Measurements from ENCODE around the gene RBM10.

The RBM10 gene

GRCh38 chrX:47226531-47227333 is 81.7 kb downstream of the RBM10 start:
- Histone ChIP-seq H3K4me1 (ENCODE audit: control insufficient read depth in 1 of 2, insufficient read depth in 2 of 2, low read length in 2 of 2) (no peaks in the 10 kb centered on the region), H3K27me3 (ENCODE audit: control insufficient read depth in 1 of 2, insufficient read depth in 2 of 2, low read length in 2 of 2) (no peaks in the 10 kb centered on the region), H3K9me3 (ENCODE audit: control insufficient read depth in 1 of 2, low read length in 2 of 2) (no peaks in the 10 kb centered on the region), H3K27ac (ENCODE audit: low read depth, low read length) (no peak overlapping the region), H3K36me3 (ENCODE audit: control insufficient read depth in 1 of 2, insufficient read depth in 2 of 2, low read length in 2 of 2) (peaks cover 20 to 63% of the 10 kb centered on the region in 2 donors), H3K9ac (ENCODE audit: low read depth in 1 of 2, low read length in 2 of 2) (no peak overlapping the region), H3K4me3 (ENCODE audit: low read depth in 1 of 2, low read length in 2 of 2) (no peak overlapping the region)

- H3K36me3 ChIP-seq (ENCODE audit: control insufficient read depth in 1 of 2, insufficient read depth in 2 of 2, low read length in 2 of 2), result peaks cover 20 to 63% of the 10 kb centered on the region in 2 donors
Observed at GRCh38 chrX:47227334-47227583, 82.2 kb downstream of the RBM10 start.

GRCh38 chrX:47228550-47229270 is 83.7 kb downstream of the RBM10 start:
- Histone ChIP-seq H3K4me3 (ENCODE audit: low read depth in 1 of 2, low read length in 2 of 2) (no peak overlapping the region), H3K27ac (ENCODE audit: low read depth, low read length) (no peak overlapping the region), H3K9me3 (ENCODE audit: control insufficient read depth in 1 of 2, low read length in 2 of 2) (no peaks in the 10 kb centered on the region), H3K36me3 (ENCODE audit: control insufficient read depth in 1 of 2, insufficient read depth in 2 of 2, low read length in 2 of 2) (peaks cover 14 to 53% of the 10 kb centered on the region in 2 donors), H3K27me3 (ENCODE audit: control insufficient read depth in 1 of 2, insufficient read depth in 2 of 2, low read length in 2 of 2) (no peaks in the 10 kb centered on the region), H3K4me1 (ENCODE audit: control insufficient read depth in 1 of 2, insufficient read depth in 2 of 2, low read length in 2 of 2) (peaks cover 0 to 5% of the 10 kb centered on the region in 2 donors), H3K9ac (ENCODE audit: low read depth in 1 of 2, low read length in 2 of 2) (no peak overlapping the region)

More at GRCh38 chrX:47227334-47227583, 82.2 kb downstream of the RBM10 start:
- no peaks in the 10 kb centered on the region for H3K9me3 ChIP-seq (ENCODE audit: control insufficient read depth in 1 of 2, low read length in 2 of 2)
- H3K27me3 ChIP-seq (ENCODE audit: control insufficient read depth in 1 of 2, insufficient read depth in 2 of 2, low read length in 2 of 2), result no peaks in the 10 kb centered on the region
- H3K9ac ChIP-seq (ENCODE audit: low read depth in 1 of 2, low read length in 2 of 2), result no peak overlapping the region
- no peak overlapping the region for H3K27ac ChIP-seq (ENCODE audit: low read depth, low read length)
- peaks cover 0 to under 1% of the 10 kb centered on the region in 2 donors for H3K4me1 ChIP-seq (ENCODE audit: control insufficient read depth in 1 of 2, insufficient read depth in 2 of 2, low read length in 2 of 2)
- no peak overlapping the region for H3K4me3 ChIP-seq (ENCODE audit: low read depth in 1 of 2, low read length in 2 of 2)

GRCh38 chrX:47229427-47229826 is 84.4 kb downstream of the RBM10 start:
- Histone ChIP-seq H3K27ac (ENCODE audit: low read depth, low read length) (no peak overlapping the region), H3K4me3 (ENCODE audit: low read depth in 1 of 2, low read length in 2 of 2) (no peak overlapping the region), H3K9ac (ENCODE audit: low read depth in 1 of 2, low read length in 2 of 2) (no peak overlapping the region), H3K27me3 (ENCODE audit: control insufficient read depth in 1 of 2, insufficient read depth in 2 of 2, low read length in 2 of 2) (no peaks in the 10 kb centered on the region), H3K36me3 (ENCODE audit: control insufficient read depth in 1 of 2, insufficient read depth in 2 of 2, low read length in 2 of 2) (peaks cover 14 to 46% of the 10 kb centered on the region in 2 donors), H3K9me3 (ENCODE audit: control insufficient read depth in 1 of 2, low read length in 2 of 2) (no peaks in the 10 kb centered on the region), H3K4me1 (ENCODE audit: control insufficient read depth in 1 of 2, insufficient read depth in 2 of 2, low read length in 2 of 2) (peaks cover 0 to 5% of the 10 kb centered on the region in 2 donors)

- no peaks in the 10 kb centered on the region for H3K9me3 ChIP-seq (ENCODE audit: control insufficient read depth in 1 of 2, low read length in 2 of 2)
- H3K9ac ChIP-seq (ENCODE audit: low read depth in 1 of 2, low read length in 2 of 2), result no peak overlapping the region
- no peak overlapping the region for H3K27ac ChIP-seq (ENCODE audit: low read depth, low read length)
- no peak overlapping the region for H3K4me3 ChIP-seq (ENCODE audit: low read depth in 1 of 2, low read length in 2 of 2)
- H3K4me1 ChIP-seq (ENCODE audit: control insufficient read depth in 1 of 2, insufficient read depth in 2 of 2, low read length in 2 of 2), result peaks cover 0 to 5% of the 10 kb centered on the region in 2 donors
- H3K36me3 ChIP-seq (ENCODE audit: control insufficient read depth in 1 of 2, insufficient read depth in 2 of 2, low read length in 2 of 2), result peaks cover 7 to 37% of the 10 kb centered on the region in 2 donors
- H3K27me3 ChIP-seq (ENCODE audit: control insufficient read depth in 1 of 2, insufficient read depth in 2 of 2, low read length in 2 of 2), result no peaks in the 10 kb centered on the region
Observed at GRCh38 chrX:47230136-47230868, 85.3 kb downstream of the RBM10 start.

- Histone ChIP-seq H3K9ac (ENCODE audit: low read depth in 1 of 2, low read length in 2 of 2) (no peak overlapping the region), H3K4me3 (ENCODE audit: low read depth in 1 of 2, low read length in 2 of 2) (no peak overlapping the region), H3K27me3 (ENCODE audit: control insufficient read depth in 1 of 2, insufficient read depth in 2 of 2, low read length in 2 of 2) (no peaks in the 10 kb centered on the region), H3K9me3 (ENCODE audit: control insufficient read depth in 1 of 2, low read length in 2 of 2) (no peaks in the 10 kb centered on the region), H3K27ac (ENCODE audit: low read depth, low read length) (no peak overlapping the region), H3K4me1 (ENCODE audit: control insufficient read depth in 1 of 2, insufficient read depth in 2 of 2, low read length in 2 of 2) (peaks cover 0 to 5% of the 10 kb centered on the region in 2 donors), H3K36me3 (ENCODE audit: control insufficient read depth in 1 of 2, insufficient read depth in 2 of 2, low read length in 2 of 2) (peaks cover 0 to 29% of the 10 kb centered on the region in 2 donors)
Observed at GRCh38 chrX:47231167-47231566, 86.1 kb downstream of the RBM10 start.

- peaks cover 0 to 17% of the 10 kb centered on the region in 2 donors for H3K36me3 ChIP-seq (ENCODE audit: control insufficient read depth in 1 of 2, insufficient read depth in 2 of 2, low read length in 2 of 2)
Observed at GRCh38 chrX:47232197-47232802, 87.3 kb downstream of the RBM10 start.

GRCh38 chrX:47232803-47233332 is 87.8 kb downstream of the RBM10 start, which contains the start of gene USP11:
Gene USP11 (plus strand): TSS chrX:47233009. CDS start chrX:47233044, 35 bp downstream.
- Histone ChIP-seq H3K9ac (ENCODE audit: low read depth in 1 of 2, low read length in 2 of 2) (peak within 1 kb of the TSS; percentile 82 to 84), H3K27ac (ENCODE audit: low read depth, low read length) (peak within 1 kb of the TSS; percentile 98), H3K4me3 (ENCODE audit: low read depth in 1 of 2, low read length in 2 of 2) (peak within 1 kb of the TSS; percentile 65 to 73), H3K4me1 (ENCODE audit: control insufficient read depth in 1 of 2, insufficient read depth in 2 of 2, low read length in 2 of 2) (peaks cover 0 to 5% of the 10 kb centered on the region in 2 donors), H3K9me3 (ENCODE audit: control insufficient read depth in 1 of 2, low read length in 2 of 2) (no peaks in the 10 kb centered on the region), H3K27me3 (ENCODE audit: control insufficient read depth in 1 of 2, insufficient read depth in 2 of 2, low read length in 2 of 2) (no peaks in the 10 kb centered on the region), H3K36me3 (ENCODE audit: control insufficient read depth in 1 of 2, insufficient read depth in 2 of 2, low read length in 2 of 2) (peaks cover 0 to 15% of the 10 kb centered on the region in 2 donors)

More at GRCh38 chrX:47232197-47232802, 87.3 kb downstream of the RBM10 start:
- no peaks in the 10 kb centered on the region for H3K27me3 ChIP-seq (ENCODE audit: control insufficient read depth in 1 of 2, insufficient read depth in 2 of 2, low read length in 2 of 2)
- no peaks in the 10 kb centered on the region for H3K9me3 ChIP-seq (ENCODE audit: control insufficient read depth in 1 of 2, low read length in 2 of 2)
- peak overlapping the region; percentile 98 for H3K27ac ChIP-seq (ENCODE audit: low read depth, low read length)
- H3K9ac ChIP-seq (ENCODE audit: low read depth in 1 of 2, low read length in 2 of 2), result peak overlapping the region; percentile 82 to 84
- peak overlapping the region; percentile 65 to 73 for H3K4me3 ChIP-seq (ENCODE audit: low read depth in 1 of 2, low read length in 2 of 2)
- H3K4me1 ChIP-seq (ENCODE audit: control insufficient read depth in 1 of 2, insufficient read depth in 2 of 2, low read length in 2 of 2), result peaks cover 0 to 5% of the 10 kb centered on the region in 2 donors

GRCh38 chrX:47233333-47234113 is 88.5 kb downstream of the RBM10 start:
- Histone ChIP-seq H3K9me3 (ENCODE audit: control insufficient read depth in 1 of 2, low read length in 2 of 2) (no peaks in the 10 kb centered on the region), H3K27me3 (ENCODE audit: control insufficient read depth in 1 of 2, insufficient read depth in 2 of 2, low read length in 2 of 2) (no peaks in the 10 kb centered on the region), H3K27ac (ENCODE audit: low read depth, low read length) (peak overlapping the region; percentile 98), H3K9ac (ENCODE audit: low read depth in 1 of 2, low read length in 2 of 2) (peak overlapping the region; percentile 70 to 84), H3K36me3 (ENCODE audit: control insufficient read depth in 1 of 2, insufficient read depth in 2 of 2, low read length in 2 of 2) (peaks cover 0 to 11% of the 10 kb centered on the region in 2 donors), H3K4me1 (ENCODE audit: control insufficient read depth in 1 of 2, insufficient read depth in 2 of 2, low read length in 2 of 2) (peaks cover 0 to 5% of the 10 kb centered on the region in 2 donors), H3K4me3 (ENCODE audit: low read depth in 1 of 2, low read length in 2 of 2) (peak overlapping the region; percentile 65 to 68)

All from duodenal mucosa (tissue), 2 donors.